Keratinocyte (primary cell): ENCODE results near the gene RAP1GAP2. TPM values are rescaled to one million over a fixed set of nuclear protein-coding genes. Genes with fewer than 3 reads are reported as not detected.

Experiments
- DNase-seq: peaks from one replicate; pipeline ENCODE4 v3.0.0-alpha.2; 2011; ENCODE audit warnings: low read depth, missing footprints, low spot score
- FAIRE-seq: peaks from 2 replicates; lab custom pipeline; 2011; peaks lifted over from hg19 to GRCh38; lab: Jason Lieb, UNC
- H2AFZ ChIP-seq: 2 replicates; pipeline ENCODE4 v1.6.0; 2012; ENCODE audit warnings: low read length, control low read depth, inconsistent platforms; ENCODE audit not compliant: control insufficient read depth
- H3K27ac ChIP-seq: 2 replicates; pipeline ENCODE4 v1.5.1; 2011; ENCODE audit warnings: low read length; ENCODE audit not compliant: control insufficient read depth, insufficient read depth
- H3K27me3 ChIP-seq: 3 replicates; pipeline ENCODE4 v1.6.0; 2011; ENCODE audit warnings: low read length; ENCODE audit not compliant: control insufficient read depth, insufficient read depth; ENCODE audit errors: extremely low read depth
- H3K36me3 ChIP-seq, 2 experiments: 2 replicates in 1 of 2; 3 replicates in 1 of 2; pipeline ENCODE4 v1.5.1; 2011; ENCODE audit warnings: low read length in 2 of 2, mild to moderate bottlenecking in 1 of 2; ENCODE audit not compliant: control insufficient read depth in 2 of 2, insufficient read depth in 2 of 2; ENCODE audit errors: extremely low read depth in 1 of 2
- H3K4me1 ChIP-seq: 3 replicates; pipeline ENCODE4 v1.5.1; 2011; ENCODE audit warnings: low read length; ENCODE audit not compliant: control insufficient read depth, insufficient read depth; ENCODE audit errors: extremely low read depth
- H3K4me2 ChIP-seq: 3 replicates; pipeline ENCODE4 v1.6.0; 2011; ENCODE audit warnings: low read depth, low read length; ENCODE audit not compliant: control insufficient read depth, insufficient read depth; ENCODE audit errors: extremely low read depth
- H3K4me3 ChIP-seq, 3 experiments: fragments of 200-600 bp in 1 of 3; sonication (generic) in 1 of 3; 2 replicates in 2 of 3; 3 replicates in 1 of 3; pipeline ENCODE4 v1.5.1; 2011 to 2016; ENCODE audit warnings: low read length in 3 of 3, mild to moderate bottlenecking in 3 of 3, control low read depth in 2 of 3, inconsistent platforms in 1 of 3, low read depth in 1 of 3, mixed read lengths in 1 of 3, mixed run types in 1 of 3, moderate library complexity in 1 of 3; ENCODE audit not compliant: control insufficient read depth in 2 of 3, insufficient read depth in 2 of 3; ENCODE audit errors: extremely low read depth in 1 of 3
- H3K79me2 ChIP-seq: 2 replicates; pipeline ENCODE4 v1.6.0; 2012; ENCODE audit warnings: low read length; ENCODE audit not compliant: control insufficient read depth, insufficient read depth
- H3K9ac ChIP-seq: 3 replicates; pipeline ENCODE4 v1.6.0; 2011; ENCODE audit warnings: low read length; ENCODE audit not compliant: control insufficient read depth, insufficient read depth; ENCODE audit errors: extremely low read depth
- H3K9me1 ChIP-seq: 3 replicates; pipeline ENCODE4 v1.6.0; 2011; ENCODE audit warnings: low read length; ENCODE audit not compliant: control insufficient read depth, insufficient read depth; ENCODE audit errors: extremely low read depth
- H3K9me3 ChIP-seq: 2 replicates; pipeline ENCODE4 v1.5.1; 2012; ENCODE audit warnings: low read depth, low read length; ENCODE audit not compliant: control insufficient read depth
- H4K20me1 ChIP-seq: 3 replicates; pipeline ENCODE4 v1.6.0; 2011; ENCODE audit warnings: low read length; ENCODE audit not compliant: control insufficient read depth, insufficient read depth; ENCODE audit errors: extremely low read depth
- EZH2 ChIP-seq: IDR thresholded peaks from one replicate; pipeline ENCODE4 v1.6.1; 2012; ENCODE audit warnings: inconsistent platforms, mild to moderate bottlenecking, low read length, moderate library complexity
- dilution Hi-C: fragments of 300-500 bp; cut with MboI; formaldehyde crosslinking; loops from one replicate; pipeline ENCODE4 v1.7.0; 2020; ENCODE audit warnings: low sequenced_read_pairs; ENCODE audit not compliant: extremely low pct_ligation_motif_present
- polyA plus RNA-seq, 5 experiments: library from polyadenylated mRNA; depleted of rRNA in 3 of 5; stranded (reverse) in 3 of 5; stranded (forward) in 1 of 5; unstranded in 1 of 5; fragments of >200 nt; gene quantifications; 1 replicate in 1 of 5; 2 replicates in 3 of 5; 3 replicates in 1 of 5; pipeline versions ENCODE4 v1.2.1 to v1.2.3, GENCODE V29; 2011 to 2012; ENCODE audit warnings: missing spikeins in 2 of 5, low read depth in 1 of 5, low replicate concordance in 1 of 5
- TF ChIP-seq, protein P1 (sequence below), 3 experiments: IDR thresholded peaks in 1 of 3; conservative IDR thresholded peaks in 1 of 3; optimal IDR thresholded peaks in 1 of 3; 2 replicates in 2 of 3; 3 replicates in 1 of 3; pipeline versions ENCODE3 to v1.5.1; 2011; ENCODE audit warnings: low read length in 3 of 3, mild to moderate bottlenecking in 3 of 3, moderate library complexity in 2 of 3, control low read depth in 1 of 3, inconsistent platforms in 1 of 3; ENCODE audit not compliant: insufficient read depth in 2 of 3; ENCODE audit errors: extremely low read depth in 1 of 3

RAP1GAP2 gene
- polyA plus RNA-seq, 1 donor (not counting 4 experiments of a cell fraction or from before 2014, with no cell fraction given), result 13.6 TPM

- Histone ChIP-seq H3K9me3 (no peaks in the 10 kb centered on the region), H3K36me3 (peaks cover 2 to 3% of the 10 kb centered on the region in 2 experiments), H4K20me1 (peaks cover 3% of the 10 kb centered on the region), H3K9ac (no peak overlapping the region), H3K4me3 (no peak overlapping the region), H3K27me3 (no peaks in the 10 kb centered on the region), H3K27ac (no peak overlapping the region), H3K4me2 (no peak overlapping the region), H2AFZ (no peak overlapping the region), H3K4me1 (peaks cover 3% of the 10 kb centered on the region), H3K79me2 (no peaks in the 10 kb centered on the region), H3K9me1 (no peaks in the 10 kb centered on the region)
- no peak for TF ChIP-seq EZH2
- TF ChIP-seq, protein P1, sequence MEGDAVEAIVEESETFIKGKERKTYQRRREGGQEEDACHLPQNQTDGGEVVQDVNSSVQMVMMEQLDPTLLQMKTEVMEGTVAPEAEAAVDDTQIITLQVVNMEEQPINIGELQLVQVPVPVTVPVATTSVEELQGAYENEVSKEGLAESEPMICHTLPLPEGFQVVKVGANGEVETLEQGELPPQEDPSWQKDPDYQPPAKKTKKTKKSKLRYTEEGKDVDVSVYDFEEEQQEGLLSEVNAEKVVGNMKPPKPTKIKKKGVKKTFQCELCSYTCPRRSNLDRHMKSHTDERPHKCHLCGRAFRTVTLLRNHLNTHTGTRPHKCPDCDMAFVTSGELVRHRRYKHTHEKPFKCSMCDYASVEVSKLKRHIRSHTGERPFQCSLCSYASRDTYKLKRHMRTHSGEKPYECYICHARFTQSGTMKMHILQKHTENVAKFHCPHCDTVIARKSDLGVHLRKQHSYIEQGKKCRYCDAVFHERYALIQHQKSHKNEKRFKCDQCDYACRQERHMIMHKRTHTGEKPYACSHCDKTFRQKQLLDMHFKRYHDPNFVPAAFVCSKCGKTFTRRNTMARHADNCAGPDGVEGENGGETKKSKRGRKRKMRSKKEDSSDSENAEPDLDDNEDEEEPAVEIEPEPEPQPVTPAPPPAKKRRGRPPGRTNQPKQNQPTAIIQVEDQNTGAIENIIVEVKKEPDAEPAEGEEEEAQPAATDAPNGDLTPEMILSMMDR (optimal IDR thresholded peaks at IDR 0.05 in 1 of 3, IDR thresholded peaks at IDR 0.05 in 1 of 3, conservative IDR thresholded peaks at IDR 0.05 in 1 of 3; ENCODE audit: extremely low read depth in 1 of 3, insufficient read depth in 2 of 3, low read length in 3 of 3), result no peak
- DNase-seq, result no peak
- no peak for FAIRE-seq
- dilution Hi-C loops, result no loop called here
Measured at GRCh38 chr17:2940352-2940751, 144.1 kb downstream of the RAP1GAP2 start.

GRCh38 chr17:2943981-2944380 is 147.7 kb downstream of the RAP1GAP2 start:
- H3K4me1 ChIP-seq, result no peaks in the 10 kb centered on the region
- no peaks in the 10 kb centered on the region for H3K79me2 ChIP-seq
- no peaks in the 10 kb centered on the region for H3K9me1 ChIP-seq
- DNase-seq (no peak), FAIRE-seq (no peak)
- dilution Hi-C loops, result no loop called here
- no peaks in the 10 kb centered on the region for H4K20me1 ChIP-seq
- H3K27me3 ChIP-seq, result no peaks in the 10 kb centered on the region
- no peak overlapping the region for H3K9ac ChIP-seq
- no peaks in the 10 kb centered on the region for H3K9me3 ChIP-seq
- no peak overlapping the region for H2AFZ ChIP-seq
- H3K36me3 ChIP-seq, result peaks cover 0 to 2% of the 10 kb centered on the region in 2 experiments
- H3K27ac ChIP-seq, result no peak overlapping the region
- H3K4me2 ChIP-seq, result no peak overlapping the region
- TF ChIP-seq, protein P1 (optimal IDR thresholded peaks at IDR 0.05 in 1 of 3, IDR thresholded peaks at IDR 0.05 in 1 of 3, conservative IDR thresholded peaks at IDR 0.05 in 1 of 3; ENCODE audit: extremely low read depth in 1 of 3, insufficient read depth in 2 of 3, low read length in 3 of 3), result no peak
- TF ChIP-seq EZH2, result no peak
- H3K4me3 ChIP-seq, result no peak overlapping the region
